T-helper 1 cell treated with Interleukin-12 subunit alpha and Interleukin-12 subunit beta and Interleukin-4 antibody, amounts not matched to agents 30 μg/mL and 1 μg/mL, for 36 hours (primary cell): Measurements from ENCODE around the gene MAGI1.

Experiments used
- H3K27ac Mint-ChIP-seq: one replicate; pipeline ENCODE4 v1.8.0; 2021; ENCODE audit warnings: mild to moderate bottlenecking, mixed read lengths
- H3K27me3 Mint-ChIP-seq: one replicate; pipeline ENCODE4 v1.8.0; 2021; ENCODE audit warnings: low read depth, mixed read lengths
- H3K36me3 Mint-ChIP-seq: one replicate; pipeline ENCODE4 v1.8.0; 2021; ENCODE audit warnings: low read depth, mixed read lengths
- H3K4me1 Mint-ChIP-seq: one replicate; pipeline ENCODE4 v1.8.0; 2021; ENCODE audit warnings: low read depth, mixed read lengths
- H3K4me3 Mint-ChIP-seq: one replicate; pipeline ENCODE4 v1.8.0; 2021; ENCODE audit warnings: mild to moderate bottlenecking, moderate library complexity, mixed read lengths
- H3K9me3 Mint-ChIP-seq: one replicate; pipeline ENCODE4 v1.8.0; 2021; ENCODE audit warnings: mixed read lengths

MAGI1 gene

DNA sequence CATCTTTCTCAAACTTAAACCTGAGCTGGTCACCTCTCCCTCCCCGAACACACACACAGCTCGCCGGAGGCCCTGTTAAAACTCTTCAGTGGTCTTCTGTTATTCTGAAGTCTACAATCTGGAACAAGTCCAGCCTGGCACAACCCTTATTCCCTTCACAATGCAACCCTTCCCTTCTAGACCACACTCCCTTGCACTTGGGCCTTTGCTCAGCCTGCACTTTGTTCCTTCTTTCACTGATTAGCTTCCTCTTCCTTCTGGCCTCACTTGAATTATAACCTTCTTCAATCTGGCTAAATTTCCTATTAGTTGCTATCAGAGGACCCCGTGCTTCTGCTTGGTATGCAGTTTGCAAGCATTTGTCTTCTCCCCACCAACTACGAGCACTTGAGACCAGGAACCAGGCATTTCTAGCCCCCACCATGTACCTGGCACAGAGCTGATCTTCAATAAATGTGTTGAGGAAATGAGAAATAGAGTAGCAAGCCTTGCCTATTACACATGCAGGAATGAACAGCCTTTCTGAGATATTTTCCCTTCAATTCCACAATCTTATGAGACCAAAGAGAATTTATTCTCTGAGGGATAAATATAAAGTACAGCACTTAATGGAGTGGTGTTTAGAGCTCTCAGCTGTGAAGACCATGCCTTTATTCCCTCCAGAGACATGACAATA, 687.8 kb downstream of the MAGI1 start:
- peaks cover 8% of the 10 kb centered on the region for H3K27me3 Mint-ChIP-seq
- H3K9me3 Mint-ChIP-seq: no peaks in the 10 kb centered on the region
- no peaks in the 10 kb centered on the region for H3K36me3 Mint-ChIP-seq
- H3K4me3 Mint-ChIP-seq: no peak overlapping the region
- no peaks in the 10 kb centered on the region for H3K4me1 Mint-ChIP-seq
- H3K27ac Mint-ChIP-seq: no peak overlapping the region

DNA sequence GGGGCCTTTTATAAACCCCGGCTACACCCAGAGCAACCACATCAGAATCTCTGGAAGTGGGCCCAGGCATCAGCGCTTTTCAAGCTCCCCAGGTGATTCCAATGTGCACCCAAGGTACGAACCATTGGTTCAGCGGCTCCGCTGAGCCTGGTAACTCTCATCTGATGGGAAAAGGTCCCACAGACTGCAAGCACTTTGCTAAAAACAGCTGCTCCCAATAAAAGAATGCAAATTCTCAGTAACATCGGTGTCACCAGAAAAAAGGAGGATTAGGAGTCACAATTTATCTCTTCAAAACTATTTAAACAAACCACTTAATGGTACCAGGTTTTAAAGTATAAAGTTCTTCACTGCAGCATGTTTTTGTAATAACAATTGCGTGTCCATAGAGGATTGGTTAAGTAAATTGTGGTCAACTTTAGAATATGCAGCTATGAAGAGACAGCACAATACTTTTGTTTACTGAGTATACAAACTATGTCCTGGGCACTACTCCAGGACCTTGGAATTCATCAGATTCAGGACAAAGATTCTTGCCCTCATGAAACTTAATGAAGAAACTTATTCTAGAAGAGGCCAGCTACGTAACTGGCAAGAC, 690.2 kb downstream of the MAGI1 start:
- no peak overlapping the region for H3K27ac Mint-ChIP-seq
- H3K9me3 Mint-ChIP-seq: no peaks in the 10 kb centered on the region
- no peaks in the 10 kb centered on the region for H3K4me1 Mint-ChIP-seq
- H3K36me3 Mint-ChIP-seq: no peaks in the 10 kb centered on the region
- no peaks in the 10 kb centered on the region for H3K27me3 Mint-ChIP-seq
- no peak overlapping the region for H3K4me3 Mint-ChIP-seq

DNA sequence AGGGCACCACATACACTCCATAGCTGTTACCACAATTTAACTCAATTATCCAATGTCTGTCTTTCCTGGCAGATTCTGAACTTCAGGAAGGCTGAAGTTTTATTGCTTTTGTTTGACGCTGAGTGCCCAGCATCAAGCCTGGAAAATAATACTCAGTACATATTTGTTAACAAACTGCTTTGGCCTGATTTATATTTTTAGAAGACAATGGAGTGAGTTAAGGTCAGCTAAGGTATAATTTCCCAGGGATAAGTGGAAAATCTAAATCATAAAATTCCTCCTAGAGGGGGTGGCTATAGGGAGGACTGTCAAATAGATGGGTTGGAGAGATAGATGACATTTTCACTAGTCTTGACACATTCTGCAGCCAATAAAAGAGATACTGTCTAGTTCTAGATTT, 691.6 kb downstream of the MAGI1 start:
- Mint-ChIP-seq H3K36me3 (no peaks in the 10 kb centered on the region), H3K27ac (no peak overlapping the region), H3K4me3 (no peak overlapping the region), H3K27me3 (no peaks in the 10 kb centered on the region), H3K4me1 (no peaks in the 10 kb centered on the region), H3K9me3 (no peaks in the 10 kb centered on the region)

DNA sequence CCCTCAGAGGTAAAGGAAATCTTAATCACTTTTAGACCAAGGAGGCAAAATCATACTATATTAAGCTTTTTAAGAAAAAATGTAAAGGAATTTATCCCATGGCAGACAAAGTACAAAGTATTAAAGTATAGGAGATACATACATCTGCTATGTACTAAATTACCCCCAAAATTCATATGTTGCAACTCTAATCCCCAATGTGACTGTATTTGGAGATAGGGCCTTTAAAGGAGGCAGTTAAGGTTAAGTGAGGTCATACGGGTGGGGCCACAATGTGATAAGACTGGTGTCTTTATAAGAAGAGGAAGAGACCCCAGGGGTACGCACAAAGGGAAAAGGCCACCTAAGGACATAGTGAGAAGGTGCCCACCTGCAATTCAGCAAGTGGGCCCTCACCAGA, 693.9 kb downstream of the MAGI1 start:
- H3K4me1 Mint-ChIP-seq: no peaks in the 10 kb centered on the region
- H3K36me3 Mint-ChIP-seq: no peaks in the 10 kb centered on the region

DNA sequence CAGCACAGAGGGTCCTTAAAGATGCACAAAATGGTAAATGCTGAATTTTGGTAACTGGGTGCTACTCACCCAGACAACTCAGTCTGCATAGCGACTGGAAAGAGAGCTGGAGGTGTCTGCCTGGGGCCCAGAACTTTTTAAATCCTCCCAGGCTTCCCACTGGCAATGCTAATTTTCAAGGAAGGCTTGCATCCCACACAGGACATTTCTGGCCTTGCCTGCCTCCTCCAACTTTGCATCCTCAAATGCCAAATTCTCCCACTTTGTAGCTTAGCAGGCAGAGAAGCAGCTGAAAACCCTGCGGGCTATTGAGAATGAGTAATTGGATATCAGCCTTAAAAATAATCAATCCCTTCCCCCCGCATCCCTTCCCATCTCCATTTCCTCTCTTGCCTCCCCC, 694.3 kb downstream of the MAGI1 start:
- no peaks in the 10 kb centered on the region for H3K9me3 Mint-ChIP-seq
- H3K36me3 Mint-ChIP-seq: no peaks in the 10 kb centered on the region
- no peak overlapping the region for H3K4me3 Mint-ChIP-seq
- H3K4me1 Mint-ChIP-seq: no peaks in the 10 kb centered on the region
- H3K27ac Mint-ChIP-seq: no peak overlapping the region
- H3K27me3 Mint-ChIP-seq: no peaks in the 10 kb centered on the region

More for the DNA sequence above, 693.9 kb downstream of the MAGI1 start:
- Mint-ChIP-seq H3K27me3 (no peaks in the 10 kb centered on the region), H3K4me3 (no peak overlapping the region), H3K9me3 (no peaks in the 10 kb centered on the region), H3K27ac (no peak overlapping the region)

DNA sequence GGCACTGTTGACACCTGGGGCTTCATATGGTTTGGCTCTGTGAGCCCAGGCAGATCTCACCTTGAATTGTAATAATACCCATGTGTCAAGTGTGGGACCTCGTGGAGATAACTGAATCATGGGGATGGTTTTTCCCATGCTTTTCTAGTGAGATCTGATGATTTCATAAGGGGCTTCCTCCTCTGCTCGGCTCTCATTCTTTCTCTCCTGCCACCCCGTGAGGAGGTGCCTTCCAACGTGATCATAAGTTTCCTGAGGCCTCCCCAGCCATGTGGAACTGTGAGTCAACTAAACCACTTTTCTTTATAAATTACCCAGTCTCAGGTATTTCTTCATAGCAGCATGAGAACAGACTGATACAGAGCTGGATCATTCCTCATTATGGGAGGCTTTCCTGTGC, 695.0 kb downstream of the MAGI1 start:
- no peaks in the 10 kb centered on the region for H3K9me3 Mint-ChIP-seq
- H3K27me3 Mint-ChIP-seq: no peaks in the 10 kb centered on the region
- H3K27ac Mint-ChIP-seq: no peak overlapping the region
- no peaks in the 10 kb centered on the region for H3K36me3 Mint-ChIP-seq
- no peaks in the 10 kb centered on the region for H3K4me1 Mint-ChIP-seq
- H3K4me3 Mint-ChIP-seq: no peak overlapping the region

DNA sequence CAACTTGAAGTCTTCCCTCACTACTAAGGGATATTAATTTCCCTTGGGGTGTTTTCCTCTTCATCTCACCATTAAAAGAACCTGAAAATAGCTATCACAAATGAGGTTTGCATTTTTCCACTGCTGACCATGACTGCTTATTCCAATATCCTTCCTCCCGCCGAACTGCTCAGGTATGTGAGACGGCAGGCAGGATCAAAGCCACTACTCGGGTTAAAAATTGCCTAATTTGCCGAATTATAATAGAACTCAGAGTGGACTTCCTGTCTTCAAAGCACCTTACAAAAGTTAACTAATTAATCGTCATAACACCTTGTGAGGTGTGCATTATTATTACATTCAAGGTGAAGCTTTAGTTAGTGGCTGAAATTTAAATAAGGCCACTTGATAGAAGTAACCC, 695.7 kb downstream of the MAGI1 start:
- no peak overlapping the region for H3K4me3 Mint-ChIP-seq
- no peaks in the 10 kb centered on the region for H3K27me3 Mint-ChIP-seq
- H3K27ac Mint-ChIP-seq: no peak overlapping the region
- no peaks in the 10 kb centered on the region for H3K9me3 Mint-ChIP-seq
- H3K36me3 Mint-ChIP-seq: no peaks in the 10 kb centered on the region
- H3K4me1 Mint-ChIP-seq: no peaks in the 10 kb centered on the region

DNA sequence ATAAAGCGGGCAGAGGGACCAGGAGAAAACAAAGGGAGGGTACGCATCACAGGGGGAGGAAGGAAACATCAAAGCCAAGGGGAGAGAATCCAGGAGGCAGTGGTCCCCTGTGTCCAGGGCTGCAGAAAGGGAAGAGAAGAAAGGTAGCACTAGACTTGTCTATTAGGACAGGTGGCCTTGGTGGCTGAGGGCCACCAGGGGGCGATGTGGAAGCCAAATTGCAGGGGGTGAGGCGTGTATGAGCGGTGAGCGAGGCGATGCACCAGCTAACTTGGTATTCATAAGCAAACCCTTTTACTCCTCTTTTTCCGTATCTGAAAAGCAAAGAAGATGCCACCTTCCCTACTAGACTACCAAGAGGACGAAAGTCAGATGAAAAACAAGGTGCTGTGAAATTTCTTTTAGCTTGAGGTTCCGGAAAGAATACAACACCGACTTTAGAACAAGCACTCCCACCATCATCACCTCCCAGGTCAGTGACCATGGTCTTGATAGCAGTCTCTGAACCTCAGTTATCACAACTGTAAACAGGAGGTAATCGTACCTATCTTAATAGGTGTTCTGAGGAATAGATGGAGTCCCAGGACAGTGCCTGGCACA, 696.5 kb downstream of the MAGI1 start:
- no peaks in the 10 kb centered on the region for H3K27me3 Mint-ChIP-seq
- H3K4me1 Mint-ChIP-seq: no peaks in the 10 kb centered on the region
- H3K27ac Mint-ChIP-seq: no peak overlapping the region
- no peak overlapping the region for H3K4me3 Mint-ChIP-seq
- peaks cover 5% of the 10 kb centered on the region for H3K9me3 Mint-ChIP-seq
- H3K36me3 Mint-ChIP-seq: no peaks in the 10 kb centered on the region

DNA sequence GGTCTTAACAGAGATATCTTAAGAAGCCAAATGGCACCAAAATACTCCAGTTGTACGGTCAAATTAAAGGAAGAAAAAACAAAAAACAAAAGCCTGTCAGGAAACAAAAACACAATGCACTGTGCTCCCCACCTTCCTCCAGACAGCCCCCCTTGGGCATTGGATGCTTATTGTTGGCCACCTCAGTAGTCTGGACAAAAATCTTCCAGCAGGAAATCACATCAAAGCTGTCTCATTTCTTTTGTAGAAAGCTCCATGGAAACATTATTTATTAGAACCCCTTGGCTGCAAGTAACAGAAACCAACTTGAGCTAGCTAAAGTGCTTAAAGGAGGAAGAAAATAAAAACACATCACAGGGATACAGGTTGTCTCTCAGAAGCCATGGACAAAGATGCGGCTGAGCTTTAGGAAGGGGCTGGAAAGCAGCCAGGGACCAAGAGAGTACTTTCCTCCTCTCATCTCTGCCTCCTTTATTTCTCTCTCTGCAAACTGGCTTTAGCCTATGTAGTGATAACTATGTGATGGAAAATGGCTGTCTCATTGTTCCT, 699.5 kb downstream of the MAGI1 start:
- Mint-ChIP-seq H3K27me3 (no peaks in the 10 kb centered on the region), H3K4me3 (no peak overlapping the region), H3K4me1 (no peaks in the 10 kb centered on the region), H3K36me3 (no peaks in the 10 kb centered on the region), H3K27ac (no peak overlapping the region), H3K9me3 (peaks cover 18% of the 10 kb centered on the region)

DNA sequence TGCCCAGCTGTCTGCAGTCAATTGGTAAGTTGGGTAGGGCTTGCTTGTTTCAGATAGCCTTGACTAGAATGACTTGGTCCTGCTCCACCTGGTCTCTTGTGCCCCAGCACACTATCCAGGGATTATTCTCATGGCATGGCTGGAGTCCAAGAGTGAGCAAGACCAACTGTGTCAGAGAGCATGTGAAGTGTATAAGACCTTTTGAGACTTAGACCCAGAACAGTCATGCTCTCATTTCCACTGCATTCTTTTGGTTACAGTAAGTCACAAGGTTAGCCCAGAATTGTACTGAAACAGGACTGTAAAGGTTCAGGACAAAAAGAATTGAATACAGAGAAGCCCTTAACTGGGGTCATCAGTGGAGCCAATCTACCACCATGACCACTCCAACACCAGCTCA, 700.1 kb downstream of the MAGI1 start:
- Mint-ChIP-seq H3K9me3 (peaks cover 18% of the 10 kb centered on the region), H3K36me3 (no peaks in the 10 kb centered on the region), H3K4me3 (no peak overlapping the region), H3K27me3 (no peaks in the 10 kb centered on the region), H3K27ac (no peak overlapping the region), H3K4me1 (no peaks in the 10 kb centered on the region)

DNA sequence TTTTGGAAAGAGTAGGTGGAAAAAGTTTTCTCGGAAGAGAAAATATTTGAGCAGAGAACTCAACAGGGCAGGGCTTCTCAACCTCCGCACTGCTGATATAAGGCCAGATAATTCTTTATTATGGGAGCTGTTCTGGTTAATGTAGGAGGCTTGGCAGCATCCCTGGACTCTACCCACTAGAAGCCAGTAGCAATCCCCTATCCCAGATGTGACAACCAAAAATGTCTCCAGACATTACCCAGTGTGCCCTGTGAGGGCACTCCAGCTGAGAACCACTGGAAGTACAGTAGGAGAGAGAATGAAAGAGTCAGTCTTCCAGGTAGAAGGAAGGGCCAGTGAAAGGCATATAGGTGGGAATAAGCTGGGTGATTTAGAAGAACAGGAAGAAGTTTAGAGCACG, 703.1 kb downstream of the MAGI1 start:
- Mint-ChIP-seq H3K4me3 (no peak overlapping the region), H3K4me1 (no peaks in the 10 kb centered on the region), H3K36me3 (no peaks in the 10 kb centered on the region), H3K27ac (no peak overlapping the region), H3K27me3 (no peaks in the 10 kb centered on the region), H3K9me3 (peaks cover 18% of the 10 kb centered on the region)

DNA sequence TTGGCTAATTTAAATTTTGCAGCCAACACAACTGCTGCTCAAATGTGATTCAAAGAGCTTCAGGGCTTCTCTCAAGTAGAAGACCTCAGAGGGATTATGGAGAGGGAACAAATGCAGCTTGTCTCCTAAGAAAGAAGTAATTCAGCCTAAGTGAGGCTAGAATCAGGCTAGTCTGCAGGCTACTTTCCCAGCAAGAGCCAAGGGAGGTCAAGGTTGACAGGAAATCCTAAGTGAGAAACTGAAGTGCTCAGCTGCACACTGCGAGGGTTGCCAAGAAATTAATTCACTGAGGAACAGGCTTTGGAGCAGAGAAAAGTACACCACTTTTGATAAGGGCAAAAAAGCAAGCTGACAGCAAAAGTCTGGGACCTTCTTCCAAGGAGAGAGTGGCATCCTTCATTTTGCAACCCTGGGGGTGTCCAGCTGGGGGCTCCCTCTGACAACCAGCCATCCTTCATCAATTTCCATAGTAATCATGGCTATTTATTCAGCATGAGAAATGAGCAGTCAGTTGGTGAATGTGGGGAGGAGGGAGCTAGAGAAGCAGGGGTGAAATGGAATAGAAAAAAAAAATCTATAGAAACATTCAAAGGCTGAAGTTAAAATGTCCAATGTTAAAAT, 704.6 kb downstream of the MAGI1 start:
- Mint-ChIP-seq H3K4me1 (no peaks in the 10 kb centered on the region), H3K9me3 (peaks cover 18% of the 10 kb centered on the region), H3K27ac (no peak overlapping the region), H3K36me3 (no peaks in the 10 kb centered on the region), H3K4me3 (no peak overlapping the region), H3K27me3 (no peaks in the 10 kb centered on the region)

DNA sequence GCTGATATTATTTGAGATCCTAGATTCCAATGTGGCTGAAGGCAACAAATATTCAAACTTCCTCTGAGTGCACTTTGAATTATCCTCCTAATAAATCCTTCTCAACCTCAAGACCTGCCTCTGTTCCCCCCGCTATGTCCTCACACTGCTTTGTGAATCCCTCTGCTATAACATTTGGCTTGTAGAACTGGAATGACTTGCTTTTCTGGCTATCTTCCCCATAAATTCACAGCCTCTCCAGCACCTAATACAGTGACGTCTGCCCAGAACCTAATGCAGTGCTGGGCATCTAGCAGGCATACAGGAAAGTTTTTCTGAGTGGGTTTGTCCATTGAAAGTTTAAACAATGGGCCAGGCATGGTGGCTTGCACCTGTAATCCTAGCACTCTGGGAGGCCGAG, 707.0 kb downstream of the MAGI1 start:
- no peaks in the 10 kb centered on the region for H3K4me1 Mint-ChIP-seq
- H3K9me3 Mint-ChIP-seq: peaks cover 9% of the 10 kb centered on the region
- no peaks in the 10 kb centered on the region for H3K27me3 Mint-ChIP-seq
- no peak overlapping the region for H3K4me3 Mint-ChIP-seq
- H3K27ac Mint-ChIP-seq: no peak overlapping the region
- H3K36me3 Mint-ChIP-seq: no peaks in the 10 kb centered on the region

DNA sequence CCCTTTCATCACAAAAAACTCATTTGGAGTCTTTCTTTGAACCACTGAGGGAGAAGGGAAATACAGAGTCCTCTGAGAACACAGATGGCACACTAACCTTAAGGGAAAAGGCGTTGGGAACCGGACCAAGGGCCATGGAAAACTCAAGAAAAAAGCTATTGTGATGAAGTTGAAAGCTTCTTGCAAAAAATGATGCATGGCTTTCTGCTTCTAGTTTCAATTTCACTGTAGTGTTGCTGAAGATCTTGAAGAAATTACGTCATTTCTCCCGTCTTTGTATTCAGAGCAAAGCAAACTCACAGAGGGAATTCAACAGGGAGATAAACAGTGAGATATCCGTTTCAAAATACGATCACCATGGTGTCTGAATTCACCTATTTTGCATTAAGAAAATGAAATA, 708.6 kb downstream of the MAGI1 start:
- no peaks in the 10 kb centered on the region for H3K4me1 Mint-ChIP-seq
- no peak overlapping the region for H3K4me3 Mint-ChIP-seq
- no peaks in the 10 kb centered on the region for H3K27me3 Mint-ChIP-seq
- H3K9me3 Mint-ChIP-seq: peaks cover 4% of the 10 kb centered on the region
- no peak overlapping the region for H3K27ac Mint-ChIP-seq
- H3K36me3 Mint-ChIP-seq: no peaks in the 10 kb centered on the region

DNA sequence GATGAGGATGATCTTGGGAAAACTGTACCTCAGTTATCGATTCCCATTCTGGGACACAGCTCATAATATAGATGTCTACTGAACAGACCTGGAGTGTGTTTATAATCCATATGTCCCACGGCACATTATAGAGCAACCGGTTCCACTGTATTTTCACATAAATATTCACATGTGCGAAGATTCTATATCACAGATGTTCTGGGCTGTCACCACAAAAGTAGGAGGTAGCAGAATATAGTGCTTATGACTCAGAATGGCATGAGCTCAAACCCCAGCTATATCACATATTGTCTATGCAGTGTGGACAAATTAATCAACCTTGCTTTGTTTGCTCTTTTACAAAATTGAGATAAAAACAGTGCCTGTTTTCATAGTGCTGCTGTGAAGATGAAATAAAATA, 710.6 kb downstream of the MAGI1 start:
- Mint-ChIP-seq H3K4me1 (no peaks in the 10 kb centered on the region), H3K4me3 (no peak overlapping the region), H3K36me3 (no peaks in the 10 kb centered on the region), H3K9me3 (no peaks in the 10 kb centered on the region), H3K27me3 (no peaks in the 10 kb centered on the region), H3K27ac (no peak overlapping the region)
